GM21786 (cell line): ENCODE measurements around the gene RAP1A.

Experiments used
- ATAC-seq: cut with Tn5 transposase; IDR thresholded peaks from one replicate; pipeline ENCODE4 v1.9.1; 2021; ENCODE audit not compliant: unreplicated experiment

Gene RAP1A

DNA sequence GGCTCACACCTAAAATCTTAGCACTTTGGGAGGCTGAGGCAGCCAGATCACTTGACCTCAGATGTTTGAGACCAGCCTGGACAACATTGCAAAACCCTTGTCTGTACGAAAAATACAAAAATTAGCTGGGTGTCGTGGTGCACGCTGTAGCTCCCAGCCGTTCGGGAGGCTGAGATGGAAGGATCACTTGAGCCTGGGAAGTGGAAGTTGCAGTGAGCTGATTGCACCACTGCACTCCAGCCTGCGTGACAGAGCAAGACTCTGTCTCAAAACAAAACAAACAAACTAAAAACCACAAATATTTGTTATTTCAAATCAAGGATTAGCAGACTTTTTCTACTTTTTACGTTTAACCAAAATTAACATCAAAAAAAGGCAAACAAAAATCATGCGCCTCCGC, 88.3 kb downstream of the RAP1A start:
- ATAC-seq = no peak

DNA sequence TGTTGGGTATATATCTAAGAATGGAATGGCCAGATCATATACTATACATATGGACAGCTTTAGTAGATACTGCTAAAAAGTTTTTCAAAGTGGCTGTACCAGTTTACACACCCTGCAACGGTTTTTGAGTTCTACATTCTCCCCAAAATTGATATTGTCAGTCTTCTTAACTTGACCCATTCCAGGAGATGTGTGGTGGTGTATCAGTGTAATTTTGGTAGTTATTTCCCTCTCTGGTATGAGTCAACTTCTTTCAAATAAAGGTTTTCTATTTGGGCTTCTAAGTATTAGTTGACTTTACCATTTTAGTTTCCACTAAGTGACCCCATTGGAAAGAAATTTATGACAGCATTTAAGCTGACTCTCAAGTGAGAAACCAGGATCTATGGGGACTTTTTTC, 90.4 kb downstream of the RAP1A start:
- no peak for ATAC-seq

DNA sequence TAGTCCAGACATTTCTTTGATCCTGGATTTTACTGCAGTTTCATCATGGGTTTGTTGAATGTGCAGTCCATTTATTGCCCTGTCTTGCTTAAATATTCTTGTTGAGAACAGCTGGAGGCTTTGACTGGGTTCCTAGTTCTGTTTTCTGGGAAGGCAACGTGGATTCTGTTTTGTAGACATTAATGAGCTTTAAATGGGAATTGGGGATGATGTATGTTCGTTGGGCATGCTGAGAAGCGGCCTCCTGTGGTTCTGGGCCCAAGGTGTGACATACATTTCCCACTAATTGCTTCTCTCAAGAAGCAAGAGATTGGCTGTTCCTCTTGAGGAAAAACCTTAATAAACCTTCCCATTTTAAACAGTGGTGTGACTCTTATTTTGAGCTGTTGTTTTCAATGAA, 96.7 kb downstream of the RAP1A start:
- no peak for ATAC-seq

DNA sequence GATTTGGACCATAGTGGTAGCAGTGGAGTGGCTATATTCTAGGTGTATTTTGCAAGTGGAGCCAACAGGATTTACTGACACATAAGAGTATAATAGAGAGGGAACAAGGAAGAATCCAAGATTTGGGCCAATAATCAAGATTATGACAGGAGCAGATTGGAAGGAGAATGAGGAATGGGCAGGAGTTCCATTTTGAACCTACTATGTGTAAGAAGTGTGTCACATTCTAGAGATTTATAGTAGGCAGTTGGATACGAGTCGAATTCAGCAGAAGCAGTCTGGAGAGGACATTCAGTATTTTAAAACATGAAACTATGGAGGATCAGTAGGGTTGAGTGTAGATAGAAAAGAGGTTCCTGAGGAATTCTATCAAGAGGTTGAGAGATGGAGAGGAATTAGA, 97.9 kb downstream of the RAP1A start:
- ATAC-seq = no peak

DNA sequence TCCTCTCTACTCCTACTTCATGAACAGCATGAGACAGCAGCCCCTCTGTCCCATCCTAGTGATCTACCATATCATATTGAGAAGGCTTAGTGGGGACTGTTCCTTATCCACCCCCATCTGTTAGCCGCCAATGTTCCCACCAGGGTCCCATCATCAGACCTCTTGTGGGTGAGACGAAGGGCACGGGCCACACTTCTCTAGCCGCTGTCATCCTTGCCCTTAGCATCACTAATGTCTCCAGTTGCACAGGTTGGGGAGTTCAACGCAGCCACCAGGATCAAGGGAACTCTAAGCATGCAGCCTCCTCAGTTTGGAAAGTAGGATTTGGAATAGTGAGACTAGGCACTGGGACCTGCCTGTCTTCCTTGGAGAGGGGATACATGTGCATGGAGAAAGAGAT, 99.5 kb downstream of the RAP1A start:
- ATAC-seq = no peak

DNA sequence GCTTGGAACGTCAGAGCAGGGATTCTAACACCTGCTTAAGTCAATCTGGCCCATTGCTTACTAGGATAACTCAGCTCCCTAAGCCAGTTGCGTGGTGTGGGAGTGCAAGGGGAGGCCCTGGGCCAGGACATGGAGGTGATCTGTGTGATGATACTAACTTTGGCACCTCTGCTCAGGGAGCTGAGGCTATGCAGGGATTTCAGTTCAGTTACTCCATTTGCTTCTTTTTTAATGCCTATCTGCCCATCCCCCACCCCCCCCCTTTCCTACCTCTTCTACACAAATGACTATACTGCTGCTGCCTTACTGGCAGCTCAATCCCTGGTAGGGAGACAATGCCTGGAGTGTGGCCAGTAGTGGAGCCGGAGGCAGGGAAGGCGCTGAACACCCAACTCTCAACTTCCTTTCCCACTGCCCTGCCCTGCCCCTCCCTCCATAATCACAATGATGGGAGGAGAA, 100.1 kb downstream of the RAP1A start:
- ATAC-seq = no peak

DNA sequence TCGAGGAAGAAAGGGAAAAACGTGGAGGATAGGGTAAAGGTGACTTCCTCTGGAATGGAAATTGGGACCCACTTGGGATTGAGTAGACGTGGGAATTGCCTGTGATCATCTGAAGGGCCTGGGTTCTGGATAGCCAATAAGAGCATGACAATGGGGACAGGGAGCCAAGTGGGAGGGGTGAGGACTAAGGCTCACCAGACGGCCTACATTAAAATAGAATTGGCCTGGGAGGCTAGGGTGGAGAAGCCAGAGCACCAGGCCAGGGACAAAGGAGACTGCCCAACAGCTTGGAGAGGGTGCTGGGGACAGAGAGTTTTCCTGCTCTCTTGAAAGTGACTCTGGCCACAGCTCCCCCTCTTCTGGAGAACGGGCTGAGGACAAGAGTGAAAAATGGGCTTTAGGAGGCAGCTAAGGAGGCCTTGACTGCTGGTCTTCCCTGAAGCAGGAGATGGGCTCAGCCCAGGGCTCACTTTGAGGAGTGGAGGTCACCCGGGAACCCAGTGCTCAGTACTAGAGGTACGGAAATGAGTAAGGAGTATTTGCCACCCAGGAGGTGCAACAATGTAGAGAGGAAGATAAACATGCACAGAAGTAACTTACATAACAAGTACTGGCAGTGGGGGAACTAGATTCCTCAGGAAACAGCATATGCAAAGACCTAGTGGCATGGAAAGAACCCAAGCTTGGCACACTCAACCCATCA, 100.8 kb downstream of the RAP1A start:
- no peak for ATAC-seq

DNA sequence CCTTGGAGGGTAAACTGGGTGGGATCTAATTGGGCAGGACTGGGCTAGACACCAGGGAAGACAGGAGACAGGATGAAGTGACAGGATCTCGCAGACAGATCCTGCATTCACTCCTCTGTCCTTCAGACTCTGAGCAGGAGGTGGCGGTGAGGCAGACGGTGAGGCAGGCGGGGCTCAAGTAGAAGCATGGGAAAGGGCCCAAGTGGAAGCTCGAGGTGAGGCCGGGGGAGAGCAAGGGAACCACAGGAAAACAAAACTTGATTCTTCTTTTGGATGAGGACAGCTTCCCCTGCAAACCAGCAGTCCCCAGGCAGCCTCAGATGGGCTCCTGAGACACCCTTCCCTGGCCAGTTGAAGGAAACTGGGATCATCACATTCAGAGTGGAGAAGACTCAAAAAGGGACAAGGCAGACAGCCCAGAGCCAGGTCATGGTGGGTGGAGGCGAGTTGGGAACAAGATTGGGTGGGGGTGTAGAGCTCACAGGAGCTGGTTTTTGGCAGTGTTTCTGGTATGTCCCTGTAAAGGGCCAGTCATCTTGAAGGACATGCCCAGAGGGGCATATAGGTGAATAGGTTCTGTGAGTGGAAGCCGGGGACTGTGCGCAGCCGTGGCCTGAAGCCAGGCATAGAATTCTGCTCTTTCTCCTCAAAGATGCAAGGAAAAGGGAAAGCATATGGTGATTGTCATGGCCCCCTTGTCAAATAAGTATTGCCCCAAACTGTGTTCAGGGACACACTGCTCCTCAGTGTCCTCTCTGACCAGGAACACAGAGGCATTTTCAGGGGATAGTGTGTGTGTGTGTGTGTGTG, 101.6 kb downstream of the RAP1A start:
- no peak for ATAC-seq

DNA sequence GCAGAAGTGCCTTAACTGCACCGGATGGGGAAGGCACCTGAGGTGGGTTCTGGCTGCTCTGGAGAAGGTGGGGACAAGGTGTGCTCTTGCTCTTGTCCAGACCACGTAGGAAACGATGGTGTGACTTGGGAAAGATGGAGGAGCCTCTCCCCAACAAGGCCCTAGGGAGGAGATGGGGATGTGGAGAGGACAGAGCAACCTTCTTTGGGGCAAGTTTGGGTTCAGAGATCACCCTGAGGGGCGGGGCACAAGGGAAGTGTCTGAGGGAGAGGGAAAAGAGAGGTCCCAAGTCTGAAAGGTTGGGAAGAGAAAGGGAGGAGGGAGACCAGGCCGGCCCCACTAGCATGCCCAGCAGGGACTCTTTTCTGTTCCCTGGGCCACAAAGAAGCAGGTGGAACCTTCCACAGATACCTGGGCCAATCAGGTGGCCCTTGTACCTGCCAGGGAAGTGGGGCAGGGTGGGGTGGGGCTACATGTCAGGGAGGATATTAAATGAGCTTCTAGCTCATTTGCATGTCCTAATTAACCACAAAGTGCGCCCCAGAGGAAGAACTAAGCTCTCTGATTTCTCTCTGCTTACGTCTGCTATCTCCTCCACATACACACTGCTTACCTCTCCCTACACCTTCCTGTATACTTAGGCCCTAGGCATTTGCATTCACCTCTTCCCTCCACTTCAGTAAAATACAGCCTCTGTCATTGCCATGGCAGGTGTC, 103.7 kb downstream of the RAP1A start:
- ATAC-seq = no peak

DNA sequence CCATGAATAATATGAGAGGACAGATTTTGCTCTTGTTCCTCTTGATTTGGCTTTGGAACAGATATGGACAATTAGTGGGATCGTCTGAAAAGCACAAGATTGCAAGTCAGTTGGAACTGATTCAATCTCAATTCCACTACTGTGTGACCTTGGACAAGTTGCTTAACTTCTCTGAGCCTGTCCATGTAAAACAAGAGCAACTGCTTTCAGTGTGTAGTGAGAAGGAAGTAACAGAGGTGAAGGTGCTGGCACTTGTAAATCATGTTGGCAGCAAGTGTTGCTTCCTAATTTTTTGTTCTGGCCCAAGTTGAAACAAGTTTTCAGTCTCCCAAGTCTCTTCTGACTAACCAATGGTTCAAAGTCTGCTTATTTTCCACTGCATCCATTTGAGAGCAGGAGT, 104.3 kb downstream of the RAP1A start:
- no peak for ATAC-seq

DNA sequence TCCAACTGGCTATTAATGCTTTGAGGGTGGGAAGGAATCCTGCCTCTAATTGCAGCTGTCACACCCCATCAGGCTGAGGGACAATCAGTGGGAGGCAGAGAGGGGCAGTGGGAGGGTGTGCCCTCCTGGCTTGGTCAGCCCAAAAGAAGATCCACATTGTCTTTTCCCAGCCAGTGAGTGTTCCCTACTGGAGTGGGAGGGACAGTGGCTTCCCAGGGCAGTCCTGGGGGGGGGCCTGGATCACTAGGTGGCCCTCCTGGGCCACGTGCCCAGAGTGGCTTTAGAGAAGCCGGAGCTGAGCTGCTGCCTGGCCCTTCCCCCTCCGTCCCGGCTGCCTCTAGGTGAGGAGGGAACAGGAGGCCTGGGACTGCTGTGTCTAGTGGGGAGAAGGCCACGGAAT, 105.6 kb downstream of the RAP1A start:
- ATAC-seq = no peak

DNA sequence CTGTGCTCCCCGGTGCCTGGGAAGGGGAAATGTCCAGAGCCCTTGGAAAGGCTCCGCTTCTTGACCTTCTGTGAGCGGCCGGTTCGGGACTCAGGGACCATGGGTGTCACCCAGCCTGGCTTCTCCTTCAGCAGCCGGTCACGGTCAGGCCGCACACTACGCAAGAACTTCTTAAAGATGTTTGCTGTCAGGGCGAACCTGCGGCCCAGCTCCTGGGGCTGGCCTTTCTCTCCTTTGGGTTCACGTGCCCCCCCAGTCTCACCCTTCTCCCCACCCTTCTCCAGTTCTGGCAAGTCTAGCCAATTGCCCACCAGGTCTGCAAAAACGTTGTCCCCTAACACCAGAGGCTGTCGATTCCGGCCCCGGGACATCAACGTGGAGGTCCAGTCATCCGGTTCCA, 107.5 kb downstream of the RAP1A start:
- ATAC-seq = no peak

DNA sequence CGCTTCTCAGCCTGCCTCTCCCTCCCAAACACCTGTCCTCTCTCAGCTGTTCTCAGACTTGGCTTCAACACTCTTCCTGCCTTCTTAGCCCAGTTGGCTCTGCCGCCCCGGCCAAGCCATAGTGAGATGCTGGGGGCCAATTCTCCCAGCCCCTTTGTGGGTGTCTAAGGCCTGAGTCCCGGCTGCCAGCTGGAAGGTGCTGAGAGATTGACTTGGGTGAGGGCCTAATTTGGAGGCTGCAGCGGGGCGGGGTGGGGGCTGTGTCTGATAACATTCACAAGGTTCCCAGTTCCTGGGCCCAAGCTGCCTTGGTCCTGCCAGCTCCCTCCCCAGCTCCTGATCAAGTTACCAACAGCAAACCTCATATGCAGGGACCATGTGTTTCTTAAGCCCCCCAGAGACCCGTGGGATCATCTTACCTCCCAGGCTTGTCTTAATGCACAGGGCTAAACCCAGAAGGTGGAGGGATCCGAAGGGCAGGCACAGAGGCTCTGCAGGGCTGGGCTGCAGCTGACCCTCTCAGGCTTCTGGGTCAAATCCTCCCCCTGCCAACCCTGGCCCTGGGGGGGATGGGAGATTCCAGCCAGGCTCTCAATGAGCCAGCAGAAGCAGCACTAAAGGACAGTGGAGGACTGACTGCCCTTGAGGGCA, 109.8 kb downstream of the RAP1A start:
- no peak for ATAC-seq

DNA sequence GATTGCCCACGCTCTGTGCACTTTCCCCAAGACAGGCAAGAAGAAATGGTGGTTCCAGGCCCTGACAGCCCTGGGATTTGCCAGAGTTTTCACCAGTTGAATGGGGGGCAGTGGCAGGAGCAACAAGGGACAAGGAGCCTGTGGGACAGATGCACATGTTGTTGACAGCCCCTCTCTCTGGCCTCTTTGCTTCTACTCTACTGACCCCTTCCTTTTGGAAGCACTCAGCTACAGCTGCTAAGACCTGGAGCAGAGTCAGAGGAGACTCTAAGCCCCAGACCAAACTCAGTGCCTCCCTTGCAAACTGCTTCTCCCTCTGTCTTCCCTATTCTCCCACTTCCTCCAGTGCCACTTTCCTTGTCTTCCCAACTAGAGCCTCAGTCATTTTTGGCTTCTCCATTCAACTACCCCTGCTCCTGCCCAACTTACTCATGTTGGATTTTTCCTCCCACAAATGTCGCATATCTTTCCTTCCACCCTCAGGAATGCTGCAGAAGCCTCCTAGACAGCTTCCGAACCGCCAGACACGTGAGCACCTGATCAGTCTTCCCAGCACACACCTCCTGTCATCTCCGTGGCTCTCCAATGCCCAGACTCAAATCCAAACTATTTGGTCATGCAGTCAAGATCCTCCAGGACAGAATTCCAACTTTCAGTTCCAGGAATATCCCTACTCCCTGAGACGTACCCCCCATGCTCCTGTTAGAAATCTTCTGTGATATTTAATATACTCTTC, 110.5 kb downstream of the RAP1A start:
- no peak for ATAC-seq

DNA sequence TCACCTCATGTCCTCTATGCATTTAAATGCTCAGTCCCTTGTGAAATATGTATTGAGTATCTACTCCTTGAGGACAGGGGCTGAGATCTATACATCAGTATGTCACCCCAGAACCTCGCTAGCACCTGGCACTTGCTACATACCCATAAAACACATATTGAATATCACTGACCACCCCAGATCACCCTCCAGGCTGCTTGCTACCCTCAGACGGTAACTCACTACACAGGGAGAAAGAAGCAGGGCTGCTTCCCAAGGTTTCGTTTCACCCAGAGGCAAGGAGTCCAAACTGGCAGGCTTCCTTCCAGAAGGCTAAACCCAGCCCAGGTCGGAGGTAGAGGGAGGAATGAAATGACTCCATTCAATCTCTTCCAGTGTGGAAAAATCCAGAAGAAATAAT, 111.1 kb downstream of the RAP1A start:
- ATAC-seq = no peak

DNA sequence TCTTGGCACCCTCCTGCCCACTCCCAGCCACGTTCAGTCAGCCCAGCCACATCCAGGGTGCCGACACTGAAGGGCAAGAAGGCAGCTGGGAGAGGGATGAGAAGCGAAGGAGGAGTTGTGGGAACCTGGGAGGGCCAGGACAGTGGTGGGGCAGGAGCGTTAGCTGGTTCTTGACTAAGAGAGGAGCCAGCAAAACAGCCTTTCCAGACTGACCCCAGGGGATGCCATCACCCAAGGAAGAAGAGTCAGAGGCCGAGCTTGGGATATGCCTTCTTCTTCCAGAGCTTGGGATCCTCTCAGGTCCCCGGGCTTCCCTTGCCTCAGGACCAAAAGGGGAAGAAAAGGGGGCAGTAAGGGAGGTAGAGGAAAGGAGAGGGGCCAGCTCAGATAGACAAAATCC, 112.4 kb downstream of the RAP1A start:
- ATAC-seq = no peak

DNA sequence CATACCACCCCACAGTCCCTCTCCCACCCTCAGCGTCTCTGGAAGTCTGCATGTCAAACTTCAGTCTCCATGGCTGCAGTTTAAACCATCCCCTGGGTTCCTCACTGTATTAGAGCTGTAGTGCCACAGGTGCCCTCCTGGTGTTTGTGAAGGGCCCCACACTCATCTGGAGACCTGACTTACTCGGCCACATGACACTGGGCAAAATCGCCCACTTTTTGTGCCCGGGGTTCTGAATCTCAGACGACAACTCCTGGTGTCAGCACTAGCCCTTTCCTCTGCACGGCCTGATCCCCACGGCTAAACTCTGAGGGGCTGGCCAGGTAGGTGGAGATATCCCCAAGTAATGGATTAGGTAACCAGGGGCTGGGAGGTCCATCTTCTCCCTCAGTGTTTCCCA, 113.1 kb downstream of the RAP1A start:
- no peak for ATAC-seq

DNA sequence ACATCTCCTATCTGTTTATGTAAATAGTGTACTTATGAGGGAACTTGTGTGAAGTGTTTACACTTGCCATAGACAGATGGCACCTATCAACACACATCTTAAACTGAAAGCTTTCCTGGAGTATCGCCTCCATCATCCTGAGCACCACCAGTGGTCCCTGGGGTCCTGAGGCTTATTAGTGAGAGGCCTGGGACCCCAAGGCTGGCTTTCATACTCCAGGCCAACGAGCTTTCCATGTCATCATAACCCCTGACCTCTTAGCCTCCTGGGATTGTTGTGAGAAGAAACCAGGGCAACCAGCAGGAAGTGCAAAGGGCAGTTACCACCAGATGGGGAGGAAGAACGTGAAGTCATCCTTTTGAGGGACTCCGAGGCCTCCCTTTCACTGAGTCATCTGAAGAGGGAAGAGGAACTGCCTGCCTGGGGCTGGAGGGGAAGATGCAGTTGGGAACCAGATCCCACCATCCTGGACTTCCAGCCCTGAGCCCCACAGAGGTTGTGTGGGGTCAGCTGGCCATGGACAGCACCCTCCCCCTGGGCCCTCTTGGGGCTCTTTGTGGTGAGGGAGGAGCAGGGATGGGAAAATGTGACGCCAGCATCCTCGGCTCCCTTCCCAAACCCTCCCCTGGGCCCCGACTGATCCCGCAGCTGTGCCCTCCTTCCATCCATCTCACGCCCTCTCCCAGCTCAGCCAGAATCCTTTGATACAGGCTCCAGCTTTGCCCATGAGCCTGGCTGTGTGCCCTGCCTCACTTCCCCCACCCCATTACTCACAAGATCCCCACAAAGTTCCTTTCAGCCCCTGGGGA, 113.8 kb downstream of the RAP1A start:
- ATAC-seq = no peak

DNA sequence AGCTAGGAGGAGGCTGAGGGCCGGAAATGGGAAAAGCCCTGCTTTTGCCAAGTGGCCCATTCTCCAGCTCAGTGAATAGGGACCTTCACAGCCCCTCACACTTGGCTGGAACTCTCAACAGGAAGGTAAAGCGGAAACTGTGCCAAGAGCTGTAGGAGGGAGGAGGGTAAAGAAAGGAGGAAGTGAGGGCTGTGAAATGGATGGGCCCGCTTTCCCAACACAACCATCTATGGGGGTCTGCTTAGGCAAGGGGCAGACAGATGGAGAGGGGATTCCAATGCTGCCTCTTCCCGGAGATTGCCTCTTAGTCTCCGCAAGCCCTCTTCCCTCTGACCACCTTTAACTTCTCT, 114.4 kb downstream of the RAP1A start:
- ATAC-seq = no peak

DNA sequence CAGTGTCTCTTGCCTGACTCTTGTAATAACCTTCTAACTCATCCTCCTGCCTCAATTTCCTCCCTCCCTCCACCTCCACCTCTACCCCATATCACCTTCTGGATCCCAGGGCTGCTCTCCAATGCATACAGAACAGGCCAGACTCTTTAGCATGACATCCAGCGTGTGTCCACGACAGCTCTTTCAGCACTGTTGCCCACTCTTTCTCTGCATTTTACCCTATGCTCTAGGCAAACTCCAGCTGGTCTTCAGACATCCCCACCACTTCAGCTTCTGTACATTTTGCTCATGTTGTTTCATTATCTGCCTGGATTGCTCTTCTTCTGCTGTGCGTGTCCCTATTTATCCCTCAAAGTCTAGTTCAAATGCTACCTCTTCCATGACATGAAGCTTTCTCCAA, 114.8 kb downstream of the RAP1A start:
- no peak for ATAC-seq
